Measurements from ENCODE around the gene ZNF443. TPM values are rescaled to one million over a fixed set of nuclear protein-coding genes. Genes with fewer than 3 reads are reported as not detected.
A peak's percentile ranks its signal among the peaks of the same experiment; 100 is the strongest.
"Not testable (repeated sequence)": the region's sequence is repeated elsewhere in the genome, so short reads cannot be mapped to it uniquely, and the experiment has no call there.

The ZNF443 gene
- total RNA-seq, 1 experiment from 2014 or later = 9.4 TPM

GRCh38 chr19:12448808-12449207 lies 8.0 kb upstream of the ZNF443 start:
- Histone ChIP-seq H2AFZ (ENCODE audit: low read length) (no peak overlapping the region), H2AK5ac (ENCODE audit: insufficient read length, low read length) (no peak overlapping the region), H2BK20ac (ENCODE audit: low read depth, low read length, poor library complexity, severe bottlenecking) (no peak overlapping the region), H3K79me1 (ENCODE audit: insufficient read depth, low read depth, low read length, poor library complexity, severe bottlenecking) (no peaks in the 10 kb centered on the region), H3K79me2 (ENCODE audit: insufficient read depth, low read length) (no peaks in the 10 kb centered on the region), H3K4me1 (ENCODE audit: insufficient read depth, low read length) (no peaks in the 10 kb centered on the region), H3K14ac (ENCODE audit: insufficient read depth, low read length) (no peak overlapping the region), H3K18ac (ENCODE audit: insufficient read length, low read depth, low read length) (no peak overlapping the region), H3K4me2 (ENCODE audit: insufficient read depth, insufficient read length, low read length) (no peak overlapping the region), H3K27ac (ENCODE audit: insufficient read length, low read depth, low read length) (no peak overlapping the region), H3K9ac (ENCODE audit: extremely low read depth, insufficient read length, low read length) (no peak overlapping the region), H4K5ac (ENCODE audit: insufficient read length, low read depth, low read length) (no peak overlapping the region), H3K56ac (ENCODE audit: insufficient read length, low read depth, low read length) (no peak overlapping the region), H2BK12ac (ENCODE audit: insufficient read length, low read depth, low read length) (no peak overlapping the region), H2BK120ac (ENCODE audit: low read depth, low read length, poor library complexity, severe bottlenecking) (no peak overlapping the region), H3K9me3 (ENCODE audit: control insufficient read depth, low read depth, low read length) (peaks cover 23% of the 10 kb centered on the region), H2BK5ac (ENCODE audit: insufficient read length, low read length) (no peak overlapping the region), H4K8ac (replicated peaks; ENCODE audit: insufficient read length, low read depth, low read length) (no peak overlapping the region), H3K23ac (ENCODE audit: insufficient read length, low read depth, low read length) (no peak overlapping the region), H3T11ph (ENCODE audit: low read length) (no peak overlapping the region), H3K23me2 (ENCODE audit: insufficient read length, low read depth, low read length, poor library complexity, severe bottlenecking) (no peaks in the 10 kb centered on the region), H4K20me1 (ENCODE audit: control insufficient read depth, insufficient read depth, insufficient read length) (no peaks in the 10 kb centered on the region), H4K91ac (ENCODE audit: insufficient read length, low read depth, low read length) (no peak overlapping the region), H3K4ac (ENCODE audit: low read depth, low read length) (no peak overlapping the region), H2BK15ac (ENCODE audit: low read depth, low read length) (no peak overlapping the region), H3K27me3 (ENCODE audit: insufficient read depth, low read length) (no peaks in the 10 kb centered on the region)
- Mint-ChIP-seq H3K36me3 (ENCODE audit: insufficient read depth in 1 of 3, low read depth in 3 of 3) (peaks cover 18 to 25% (median 20%) of the 10 kb centered on the region in 3 experiments), H3K4me1 (no peaks in the 10 kb centered on the region), H3K27me3 (ENCODE audit: low read depth) (peaks cover 3% of the 10 kb centered on the region; the same call in 1 of the 2 replicates), H3K27ac (no peak overlapping the region), H3K4me3 (no peak overlapping the region), H3K9me3 (peaks cover 68 to 71% of the 10 kb centered on the region in 2 experiments)
- WGBS (ENCODE audit: extremely low coverage, insufficient read length, low lambda C conversion rate) = no CpG with 5 or more reads among the region's 2 CpGs
- TF ChIP-seq, protein P1, sequence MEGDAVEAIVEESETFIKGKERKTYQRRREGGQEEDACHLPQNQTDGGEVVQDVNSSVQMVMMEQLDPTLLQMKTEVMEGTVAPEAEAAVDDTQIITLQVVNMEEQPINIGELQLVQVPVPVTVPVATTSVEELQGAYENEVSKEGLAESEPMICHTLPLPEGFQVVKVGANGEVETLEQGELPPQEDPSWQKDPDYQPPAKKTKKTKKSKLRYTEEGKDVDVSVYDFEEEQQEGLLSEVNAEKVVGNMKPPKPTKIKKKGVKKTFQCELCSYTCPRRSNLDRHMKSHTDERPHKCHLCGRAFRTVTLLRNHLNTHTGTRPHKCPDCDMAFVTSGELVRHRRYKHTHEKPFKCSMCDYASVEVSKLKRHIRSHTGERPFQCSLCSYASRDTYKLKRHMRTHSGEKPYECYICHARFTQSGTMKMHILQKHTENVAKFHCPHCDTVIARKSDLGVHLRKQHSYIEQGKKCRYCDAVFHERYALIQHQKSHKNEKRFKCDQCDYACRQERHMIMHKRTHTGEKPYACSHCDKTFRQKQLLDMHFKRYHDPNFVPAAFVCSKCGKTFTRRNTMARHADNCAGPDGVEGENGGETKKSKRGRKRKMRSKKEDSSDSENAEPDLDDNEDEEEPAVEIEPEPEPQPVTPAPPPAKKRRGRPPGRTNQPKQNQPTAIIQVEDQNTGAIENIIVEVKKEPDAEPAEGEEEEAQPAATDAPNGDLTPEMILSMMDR (conservative IDR thresholded peaks at IDR 0.05) = no peak
- DNase-seq = no peak

- H3K23me2 ChIP-seq (ENCODE audit: insufficient read length, low read depth, low read length, poor library complexity, severe bottlenecking); H3K4ac ChIP-seq (ENCODE audit: low read depth, low read length); H4K91ac ChIP-seq (ENCODE audit: insufficient read length, low read depth, low read length); H3K27me3 Mint-ChIP-seq (ENCODE audit: low read depth); H4K20me1 ChIP-seq (ENCODE audit: control insufficient read depth, insufficient read depth, insufficient read length); H2AFZ ChIP-seq (ENCODE audit: low read length); H2BK20ac ChIP-seq (ENCODE audit: low read depth, low read length, poor library complexity, severe bottlenecking); H3K27ac ChIP-seq (ENCODE audit: insufficient read length, low read depth, low read length); H2BK5ac ChIP-seq (ENCODE audit: insufficient read length, low read length); H3K79me2 ChIP-seq (ENCODE audit: insufficient read depth, low read length); H3K9me3 ChIP-seq (ENCODE audit: control insufficient read depth, low read depth, low read length); H3K4me1 ChIP-seq (ENCODE audit: insufficient read depth, low read length); H3T11ph ChIP-seq (ENCODE audit: low read length); H4K8ac ChIP-seq (replicated peaks; ENCODE audit: insufficient read length, low read depth, low read length); H3K23ac ChIP-seq (ENCODE audit: insufficient read length, low read depth, low read length); H2BK15ac ChIP-seq (ENCODE audit: low read depth, low read length); H2BK12ac ChIP-seq (ENCODE audit: insufficient read length, low read depth, low read length); H3K79me1 ChIP-seq (ENCODE audit: insufficient read depth, low read depth, low read length, poor library complexity, severe bottlenecking); H2AK5ac ChIP-seq (ENCODE audit: insufficient read length, low read length); H3K27me3 ChIP-seq (ENCODE audit: insufficient read depth, low read length); H3K18ac ChIP-seq (ENCODE audit: insufficient read length, low read depth, low read length); H3K56ac ChIP-seq (ENCODE audit: insufficient read length, low read depth, low read length); H4K5ac ChIP-seq (ENCODE audit: insufficient read length, low read depth, low read length); H2BK120ac ChIP-seq (ENCODE audit: low read depth, low read length, poor library complexity, severe bottlenecking): not testable (repeated sequence)
- Mint-ChIP-seq H3K27ac (peak overlapping the region; percentile 77 to 97 (median 94); a peak in 5 of 7 replicates), H3K4me3 (peak overlapping the region; percentile 94 to 99), H3K4me1 (peaks cover 4 to 11% of the 10 kb centered on the region in 2 experiments; a peak in 3 of 4 replicates), H3K36me3 (ENCODE audit: insufficient read depth in 1 of 3, low read depth in 3 of 3) (peaks cover 3 to 18% (median 9%) of the 10 kb centered on the region in 3 experiments), H3K9me3 (peaks cover 23 to 30% of the 10 kb centered on the region in 2 experiments)
- H3K4me2 ChIP-seq (ENCODE audit: insufficient read depth, insufficient read length, low read length) = peak overlapping the region; percentile 88
- H3K14ac ChIP-seq (ENCODE audit: insufficient read depth, low read length) = peak overlapping the region; percentile 71; the same call in 1 of the 2 replicates
- WGBS (ENCODE audit: extremely low coverage, insufficient read length, low lambda C conversion rate) = no CpG with 5 or more reads among the region's 28 CpGs
- peak; percentile 37 for DNase-seq
- peak overlapping the region; percentile 70 for H3K9ac ChIP-seq (ENCODE audit: extremely low read depth, insufficient read length, low read length)
Measured at GRCh38 chr19:12439686-12440540, 908 bp downstream of the ZNF443 start.

Data from H9 (cell line).